Testis (tissue), 3 donors: Measurements from ENCODE around the gene FHIP1B. TPM values are rescaled to one million over a fixed set of nuclear protein-coding genes. Genes with fewer than 3 reads are reported as not detected.

Source experiments
- DNase-seq: peaks from one replicate; pipeline ENCODE4 v3.0.0-alpha.2; 2019
- H3K27ac ChIP-seq, 2 donors: fragments of 200-600 bp; sonication (generic); one replicate each; pipeline ENCODE4 v1.5.1; 2019
- H3K27me3 ChIP-seq: fragments of 200-600 bp; sonication (generic); one replicate; pipeline ENCODE4 v1.5.1; 2019
- H3K36me3 ChIP-seq: fragments of 200-600 bp; sonication (generic); one replicate; pipeline ENCODE4 v1.5.1; 2017; ENCODE audit warnings: low read depth; ENCODE audit errors: missing control alignments
- H3K4me1 ChIP-seq: fragments of 200-600 bp; sonication (generic); one replicate; pipeline ENCODE4 v1.5.1; 2019
- H3K4me3 ChIP-seq, 2 donors: fragments of 200-600 bp; sonication (generic); one replicate each; pipeline ENCODE4 v1.5.1; 2017 to 2019
- H3K9me3 ChIP-seq: fragments of 200-600 bp; sonication (generic); one replicate; pipeline ENCODE4 v1.5.1; 2017
- POLR2A ChIP-seq: fragments of 450-650 bp; IDR thresholded peaks from one replicate; pipeline ENCODE4 v1.6.1; 2017; ENCODE audit warnings: antibody characterized with exemption, mild to moderate bottlenecking, moderate library complexity
- whole genome bisulfite sequencing, 2 donors: methylation state at CpG; one replicate each; pipeline ENCODE4 v1.1.5; 2018; 5-methylcytosine and 5-hydroxymethylcytosine counted together
- intact Hi-C: fragments of 100-400 bp; cut with DNase I; formaldehyde crosslinking; loops from one replicate; pipeline ENCODE4 v1.15.1; 2023; ENCODE audit warnings: low total_unique reads
- polyA plus RNA-seq: library from polyadenylated mRNA; stranded (reverse); fragments of 350-450 nt; fragmentation: Illumina TruSeq; extraction: RNeasy Lipid Tissue Mini Kit (QIAGEN cat#74804); gene quantifications from one replicate; pipeline ENCODE4 v1.2.3, GENCODE V29; 2014; ENCODE audit warnings: low read depth, low replicate concordance; ENCODE audit not compliant: insufficient read depth
- total RNA-seq, 2 donors: library from RNA; depleted of rRNA; stranded (reverse); fragments of >200 nt; gene quantifications; one replicate each; pipeline ENCODE4 v1.2.3, GENCODE V29; 2016
- TF ChIP-seq, protein P1 (sequence below), 3 experiments: fragments of 450-650 bp in 2 of 3; fragments of 200-600 bp in 1 of 3; sonication (generic) in 1 of 3; IDR thresholded peaks; one replicate each; pipeline ENCODE4 v1.5.1; 2016 to 2019; ENCODE audit warnings: antibody characterized with exemption in 3 of 3, mild to moderate bottlenecking in 2 of 3, moderate library complexity in 1 of 3

FHIP1B gene
- total and polyA plus RNA-seq, 3 donors from 2014 or later = 98.3 to 156 (median 134) TPM

DNA sequence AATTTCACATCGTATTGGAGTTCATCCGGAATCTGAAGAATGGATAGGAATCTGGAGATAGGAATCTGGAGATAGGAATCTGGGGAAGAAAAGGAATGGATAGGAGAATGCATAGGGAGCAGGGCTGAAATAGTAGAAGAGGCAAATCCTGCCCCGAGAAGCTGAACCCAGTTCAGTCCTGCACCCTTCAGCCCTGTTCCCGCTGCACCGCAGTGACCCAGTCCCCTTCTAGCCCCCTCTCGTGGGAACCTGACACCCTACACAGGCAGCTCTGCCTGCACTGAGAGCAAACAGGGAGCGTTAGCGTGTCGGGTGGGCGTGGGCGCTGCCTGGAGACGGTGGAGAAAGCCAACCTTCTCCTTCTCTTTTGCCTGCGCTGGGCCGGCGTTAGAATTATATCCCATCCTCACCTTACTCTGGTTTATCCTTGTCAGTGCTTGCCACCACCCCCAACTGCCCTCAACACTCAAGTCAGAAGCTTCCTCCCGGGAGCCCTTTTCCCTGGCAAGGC lies 24.2 kb upstream of the FHIP1B start:
- 10% methylated on average over 16 of the region's 16 CpGs for WGBS, 2 donors
- TF ChIP-seq, protein P1, sequence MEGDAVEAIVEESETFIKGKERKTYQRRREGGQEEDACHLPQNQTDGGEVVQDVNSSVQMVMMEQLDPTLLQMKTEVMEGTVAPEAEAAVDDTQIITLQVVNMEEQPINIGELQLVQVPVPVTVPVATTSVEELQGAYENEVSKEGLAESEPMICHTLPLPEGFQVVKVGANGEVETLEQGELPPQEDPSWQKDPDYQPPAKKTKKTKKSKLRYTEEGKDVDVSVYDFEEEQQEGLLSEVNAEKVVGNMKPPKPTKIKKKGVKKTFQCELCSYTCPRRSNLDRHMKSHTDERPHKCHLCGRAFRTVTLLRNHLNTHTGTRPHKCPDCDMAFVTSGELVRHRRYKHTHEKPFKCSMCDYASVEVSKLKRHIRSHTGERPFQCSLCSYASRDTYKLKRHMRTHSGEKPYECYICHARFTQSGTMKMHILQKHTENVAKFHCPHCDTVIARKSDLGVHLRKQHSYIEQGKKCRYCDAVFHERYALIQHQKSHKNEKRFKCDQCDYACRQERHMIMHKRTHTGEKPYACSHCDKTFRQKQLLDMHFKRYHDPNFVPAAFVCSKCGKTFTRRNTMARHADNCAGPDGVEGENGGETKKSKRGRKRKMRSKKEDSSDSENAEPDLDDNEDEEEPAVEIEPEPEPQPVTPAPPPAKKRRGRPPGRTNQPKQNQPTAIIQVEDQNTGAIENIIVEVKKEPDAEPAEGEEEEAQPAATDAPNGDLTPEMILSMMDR (IDR thresholded peaks at IDR 0.05) = no peak
- TF ChIP-seq POLR2A = no peak
- intact Hi-C loops = no loop called here

DNA sequence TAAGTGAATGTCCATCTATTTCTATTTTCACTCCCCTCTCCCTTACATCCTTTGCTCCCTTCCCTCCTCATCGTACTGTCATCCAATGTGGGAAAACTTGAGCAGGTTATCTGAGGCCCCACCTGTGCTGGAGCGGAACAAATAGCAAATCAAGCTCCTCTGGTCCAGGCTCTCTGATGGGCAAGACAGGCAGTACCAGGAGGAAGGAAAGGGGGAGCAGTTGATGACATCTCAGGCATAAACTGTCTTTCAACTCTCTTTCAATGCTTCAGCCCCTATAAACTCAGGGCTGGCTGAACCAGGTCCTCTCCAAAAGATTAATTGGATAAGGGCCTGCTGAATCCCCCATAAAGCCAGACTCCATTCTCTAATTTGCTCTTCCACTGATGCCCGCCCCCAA lies 23.7 kb upstream of the FHIP1B start:
- no peak for DNase-seq
- no peaks in the 10 kb centered on the region for H3K27me3 ChIP-seq
- no peak overlapping the region for H3K4me3 ChIP-seq
- H3K27ac ChIP-seq = no peak overlapping the region
- WGBS, 2 donors = 78 to 82% methylated on average over 3 of the region's 3 CpGs
- intact Hi-C loops = no loop called here
- TF ChIP-seq, protein P1 (IDR thresholded peaks at IDR 0.05) = no peak
- no peak for TF ChIP-seq POLR2A
- no peaks in the 10 kb centered on the region for H3K9me3 ChIP-seq
- no peaks in the 10 kb centered on the region for H3K36me3 ChIP-seq
- H3K4me1 ChIP-seq = peaks cover 12% of the 10 kb centered on the region

More for the DNA sequence above, 24.2 kb upstream of the FHIP1B start:
- H3K4me1 ChIP-seq = peaks cover 12% of the 10 kb centered on the region
- DNase-seq = no peak
- H3K36me3 ChIP-seq = no peaks in the 10 kb centered on the region
- no peaks in the 10 kb centered on the region for H3K9me3 ChIP-seq
- no peaks in the 10 kb centered on the region for H3K27me3 ChIP-seq
- peak overlapping the region in 1 of 2 donors; percentile 51 for H3K4me3 ChIP-seq
- H3K27ac ChIP-seq = no peak overlapping the region

GRCh38 chr11:6253197-6253596 lies 18.8 kb upstream of the FHIP1B start:
- intact Hi-C loops = no loop called here
- Histone ChIP-seq H3K4me1 (peaks cover 23% of the 10 kb centered on the region), H3K27ac (peak overlapping the region; percentile 66 to 77), H3K4me3 (no peak overlapping the region), H3K27me3 (no peaks in the 10 kb centered on the region), H3K9me3 (no peaks in the 10 kb centered on the region), H3K36me3 (no peaks in the 10 kb centered on the region)
- no peak for DNase-seq
- no peak for TF ChIP-seq POLR2A
- TF ChIP-seq, protein P1 (IDR thresholded peaks at IDR 0.05) = no peak
- WGBS, 2 donors = 76 to 92% methylated on average over 1 of the region's 1 CpG

DNA sequence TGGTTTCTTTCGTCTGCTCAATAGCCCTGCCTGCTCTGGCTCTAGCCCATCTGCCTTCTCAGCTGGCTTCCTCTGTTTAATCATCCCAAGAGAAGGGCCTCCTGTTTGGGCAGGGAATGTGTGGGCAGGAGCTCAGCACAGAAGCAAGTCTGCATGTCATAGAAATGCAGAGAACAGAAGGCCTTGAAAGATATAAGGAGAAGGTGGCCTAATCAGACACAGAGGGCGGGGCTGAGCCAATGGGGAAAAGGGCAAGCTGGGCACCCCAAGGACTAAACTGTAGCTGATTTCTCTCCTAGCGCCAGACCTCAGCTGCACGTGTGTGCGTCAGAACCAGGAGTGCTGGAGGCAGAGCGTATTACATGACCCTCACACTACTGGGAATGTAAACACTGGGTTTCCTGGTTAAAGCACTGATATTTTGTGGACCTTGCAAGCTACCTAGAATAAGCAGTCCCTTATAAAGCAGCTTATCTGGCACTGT lies 17.6 kb upstream of the FHIP1B start:
- Histone ChIP-seq H3K27ac (peak overlapping the region; percentile 66 to 77), H3K36me3 (no peaks in the 10 kb centered on the region), H3K9me3 (no peaks in the 10 kb centered on the region), H3K4me1 (peaks cover 23% of the 10 kb centered on the region), H3K27me3 (no peaks in the 10 kb centered on the region), H3K4me3 (no peak overlapping the region)
- no peak for TF ChIP-seq POLR2A
- TF ChIP-seq, protein P1 (IDR thresholded peaks at IDR 0.05) = no peak
- 43 to 49% methylated on average over 6 of the region's 6 CpGs for WGBS, 2 donors
- intact Hi-C loops = no loop called here
- DNase-seq = peak; percentile 89

DNA sequence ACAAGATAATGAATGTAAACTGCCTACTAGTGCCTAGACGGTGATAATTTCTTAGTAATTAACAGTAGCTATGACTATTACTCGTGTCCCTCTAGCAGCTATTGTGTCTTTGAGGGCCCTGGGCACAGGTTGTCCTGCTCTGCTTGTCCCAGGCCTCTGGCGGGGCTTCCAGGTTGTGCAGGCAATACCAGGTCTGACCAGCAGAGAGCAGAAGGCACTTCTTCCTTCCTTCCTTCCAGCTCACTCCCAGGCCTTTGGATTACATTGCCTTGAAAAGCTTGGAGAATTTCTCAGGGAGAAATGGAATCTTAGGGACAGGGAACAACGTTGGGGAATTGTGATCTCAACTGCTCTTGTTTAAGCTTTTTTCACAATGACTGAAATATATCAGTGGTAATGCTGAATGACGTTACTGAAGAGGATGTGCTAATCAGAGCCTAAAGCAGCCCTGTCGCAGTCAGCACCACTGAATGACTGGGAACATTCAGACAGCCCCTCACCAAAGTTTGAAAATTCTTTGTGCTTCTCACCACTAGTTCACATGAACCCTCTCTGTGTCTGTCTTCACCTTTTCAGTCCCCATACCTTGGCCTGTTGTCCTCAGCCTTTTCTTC lies 16.8 kb upstream of the FHIP1B start:
- no peaks in the 10 kb centered on the region for H3K9me3 ChIP-seq
- TF ChIP-seq, protein P1 (IDR thresholded peaks at IDR 0.05) = peak; percentile 83 to 90 (median 90)
- TF ChIP-seq POLR2A = no peak
- WGBS, 2 donors = 40 to 49% methylated on average over 6 of the region's 6 CpGs
- peak; percentile 87 for DNase-seq
- H3K4me1 ChIP-seq = peaks cover 23% of the 10 kb centered on the region
- peak overlapping the region; percentile 66 to 77 for H3K27ac ChIP-seq
- intact Hi-C loops = no loop called here
- no peak overlapping the region for H3K4me3 ChIP-seq
- no peaks in the 10 kb centered on the region for H3K27me3 ChIP-seq
- H3K36me3 ChIP-seq = no peaks in the 10 kb centered on the region
